Measurements from ENCODE around the gene TXNDC5.

- TF ChIP-seq POLR2A (IDR thresholded peaks at IDR 0.05) (no peak), EP300 (IDR thresholded peaks at IDR 0.05) (no peak)
These were observed 28.1 kb upstream of the TXNDC5 start for GRCh38 chr6:7938562-7939183.
